ENCODE results near the gene RXRA.

RXRA gene

DNA sequence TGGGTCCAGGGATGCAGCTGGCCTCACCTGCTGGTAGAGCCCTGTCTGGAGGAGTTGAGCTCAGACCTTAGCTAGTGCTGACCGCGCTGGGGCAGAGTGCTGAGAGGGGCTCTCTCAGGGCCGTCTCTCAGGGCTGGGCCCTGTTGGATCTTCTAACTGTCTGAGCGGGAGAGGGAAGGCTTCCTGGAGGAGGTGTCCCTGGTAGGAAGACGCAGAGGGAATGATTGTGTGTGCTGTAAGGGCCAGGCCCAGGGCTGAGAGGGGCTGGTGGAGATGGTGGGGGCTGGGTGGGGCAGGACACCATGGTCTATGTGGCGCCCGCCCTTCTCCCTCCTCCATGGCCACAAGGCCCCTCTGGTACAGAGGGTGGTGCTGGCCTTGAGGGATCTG, 55.0 kb downstream of the RXRA start:
- Histone ChIP-seq H3K4ac (ENCODE audit: low read length) (no peak overlapping the region), H3K14ac (ENCODE audit: low read length) (no peak overlapping the region), H2AFZ (ENCODE audit: low read length) (no peak overlapping the region), H4K8ac (ENCODE audit: low read depth, low read length) (no peak overlapping the region), H3K23ac (ENCODE audit: low read depth, low read length, poor library complexity) (no peak overlapping the region), H3K27ac (replicated peaks; ENCODE audit: low read length) (no peak overlapping the region), H3K9ac (ENCODE audit: low read depth, low read length, poor library complexity) (no peak overlapping the region), H4K91ac (ENCODE audit: low read depth, low read length, poor library complexity) (no peak overlapping the region), H3K4me1 (ENCODE audit: control insufficient read depth in 2 of 2, insufficient read depth in 1 of 2, low read depth in 1 of 2, low read length in 2 of 2) (peaks cover 25 to 37% of the 10 kb centered on the region in 2 donors), H3K9me3 (replicated peaks in 1 of 2; ENCODE audit: control insufficient read depth in 2 of 2, insufficient read depth in 1 of 2, low read depth in 1 of 2, low read length in 2 of 2) (no peaks in the 10 kb centered on the region), H3K4me2 (ENCODE audit: insufficient read depth, low read length, poor library complexity, severe bottlenecking) (no peak overlapping the region), H3K4me3 (ENCODE audit: low read length in 2 of 2) (no peak overlapping the region), H2BK120ac (ENCODE audit: low read depth, low read length) (no peak overlapping the region), H2BK12ac (ENCODE audit: low read length) (no peak overlapping the region), H2AK5ac (ENCODE audit: low read depth, low read length) (peak overlapping the region; percentile 14), H3K18ac (ENCODE audit: low read length) (peak overlapping the region; percentile 32), H3K27me3 (ENCODE audit: control insufficient read depth in 3 of 3, insufficient read depth in 3 of 3, low read depth in 1 of 3, low read length in 3 of 3) (no peaks in the 10 kb centered on the region), H3K79me1 (ENCODE audit: low read depth, low read length) (peaks cover 63% of the 10 kb centered on the region), H2BK5ac (ENCODE audit: low read length) (peak overlapping the region; percentile 19), H2BK15ac (ENCODE audit: low read length) (no peak overlapping the region), H3K36me3 (replicated peaks in 1 of 2; ENCODE audit: control insufficient read depth in 2 of 2, insufficient read depth in 2 of 2, low read length in 2 of 2) (no peaks in the 10 kb centered on the region)
- WGBS, 2 donors (ENCODE audit: extremely low coverage in 2 of 2, insufficient read length in 2 of 2, insufficient replicate concordance in 1 of 2), result no CpG with 5 or more reads among the region's 7 CpGs
- DNase-seq (ENCODE audit: low spot score), result no peak

DNA sequence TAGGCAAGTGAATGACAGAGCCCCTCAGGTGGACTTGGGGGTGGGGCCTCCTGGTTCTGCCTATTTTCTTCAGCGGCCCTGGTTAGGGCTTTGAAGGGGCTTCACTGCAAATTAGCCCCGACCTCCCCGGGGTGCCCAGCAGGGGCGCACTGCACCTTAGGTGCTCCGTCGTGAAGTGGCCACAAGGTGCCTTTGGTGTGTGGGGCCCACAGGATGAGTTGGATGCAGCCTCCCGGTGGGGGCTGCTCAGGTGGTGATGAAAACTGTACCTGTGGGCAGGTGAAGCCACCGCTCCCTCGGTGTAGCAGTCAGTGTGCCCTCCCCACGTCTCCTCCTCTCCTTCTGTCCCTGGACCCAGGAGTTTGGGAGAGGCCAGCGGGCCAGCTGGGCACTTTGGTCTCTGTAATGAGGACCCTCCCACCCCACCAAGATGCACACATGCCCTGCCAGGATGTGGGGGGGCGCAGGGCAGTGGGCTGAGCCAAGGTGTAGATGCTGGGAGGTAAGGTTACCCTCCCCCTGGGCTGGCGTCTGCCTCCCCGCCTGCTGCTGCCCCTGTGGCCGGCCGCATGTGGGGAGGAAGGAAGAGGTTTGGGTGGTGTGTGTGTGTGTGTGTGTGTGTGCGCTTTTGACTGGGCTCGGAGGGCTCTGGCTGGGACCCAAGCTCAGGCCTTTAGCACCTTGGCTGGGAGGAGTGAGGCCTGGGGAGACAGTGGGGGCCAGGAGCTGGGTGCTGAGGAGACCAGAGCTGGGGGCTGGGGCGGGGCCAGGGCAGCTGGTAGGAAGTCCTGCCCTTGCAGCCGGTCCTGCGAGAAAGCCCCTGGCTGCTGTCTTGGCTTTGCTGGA, 55.6 kb downstream of the RXRA start:
- H2BK15ac ChIP-seq (ENCODE audit: low read length), result no peak overlapping the region
- peaks cover 24 to 32% of the 10 kb centered on the region in 2 donors for H3K4me1 ChIP-seq (ENCODE audit: control insufficient read depth in 2 of 2, insufficient read depth in 1 of 2, low read depth in 1 of 2, low read length in 2 of 2)
- no peak overlapping the region for H2BK120ac ChIP-seq (ENCODE audit: low read depth, low read length)
- peak overlapping the region; percentile 89 for H3K14ac ChIP-seq (ENCODE audit: low read length)
- H2BK12ac ChIP-seq (ENCODE audit: low read length), result no peak overlapping the region
- no peak overlapping the region for H4K8ac ChIP-seq (ENCODE audit: low read depth, low read length)
- H4K91ac ChIP-seq (ENCODE audit: low read depth, low read length, poor library complexity), result no peak overlapping the region
- no peak overlapping the region for H3K27ac ChIP-seq (replicated peaks; ENCODE audit: low read length)
- peak overlapping the region; percentile 19 for H2BK5ac ChIP-seq (ENCODE audit: low read length)
- H3K4me2 ChIP-seq (ENCODE audit: insufficient read depth, low read length, poor library complexity, severe bottlenecking), result no peak overlapping the region
- peak overlapping the region; percentile 80 for H3K23ac ChIP-seq (ENCODE audit: low read depth, low read length, poor library complexity)
- H2AFZ ChIP-seq (ENCODE audit: low read length), result no peak overlapping the region
- H3K18ac ChIP-seq (ENCODE audit: low read length), result peak overlapping the region; percentile 32
- H3K4me3 ChIP-seq (ENCODE audit: low read length in 2 of 2), result no peak overlapping the region
- no peak overlapping the region for H3K4ac ChIP-seq (ENCODE audit: low read length)
- peak overlapping the region; percentile 94 for H2AK5ac ChIP-seq (ENCODE audit: low read depth, low read length)
- WGBS, 2 donors (ENCODE audit: extremely low coverage in 2 of 2, insufficient read length in 2 of 2, insufficient replicate concordance in 1 of 2), result no CpG with 5 or more reads among the region's 21 CpGs
- peaks cover 64% of the 10 kb centered on the region for H3K79me1 ChIP-seq (ENCODE audit: low read depth, low read length)
- H3K9ac ChIP-seq (ENCODE audit: low read depth, low read length, poor library complexity), result peak overlapping the region; percentile 12
- no peaks in the 10 kb centered on the region for H3K36me3 ChIP-seq (replicated peaks in 1 of 2; ENCODE audit: control insufficient read depth in 2 of 2, insufficient read depth in 2 of 2, low read length in 2 of 2)
- H3K27me3 ChIP-seq (ENCODE audit: control insufficient read depth in 3 of 3, insufficient read depth in 3 of 3, low read depth in 1 of 3, low read length in 3 of 3), result no peaks in the 10 kb centered on the region
- no peak for DNase-seq (ENCODE audit: low spot score)
- H3K9me3 ChIP-seq (replicated peaks in 1 of 2; ENCODE audit: control insufficient read depth in 2 of 2, insufficient read depth in 1 of 2, low read depth in 1 of 2, low read length in 2 of 2), result no peaks in the 10 kb centered on the region

DNA sequence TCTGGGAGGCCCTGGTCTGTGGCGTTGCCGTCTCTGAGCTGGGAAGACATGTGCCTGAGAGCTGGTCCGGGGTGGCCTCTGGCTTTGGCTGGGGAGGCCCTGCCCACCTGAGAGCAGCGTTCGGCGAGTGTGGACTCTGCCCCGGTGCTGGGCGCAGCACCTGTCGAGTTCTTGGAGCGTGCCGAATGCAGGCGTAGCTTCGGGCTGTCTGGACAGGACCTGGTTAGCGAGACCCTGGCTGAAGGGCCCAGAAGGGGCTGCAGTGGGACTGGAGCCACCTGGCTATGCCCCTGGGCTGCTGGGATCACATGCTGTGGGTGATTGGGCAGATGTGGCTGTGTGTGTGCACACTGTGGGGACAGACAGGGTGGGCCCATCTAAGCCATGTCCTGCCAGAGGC, 56.5 kb downstream of the RXRA start:
- Histone ChIP-seq H2AK5ac (ENCODE audit: low read depth, low read length) (peak overlapping the region; percentile 94), H3K79me1 (ENCODE audit: low read depth, low read length) (peaks cover 64% of the 10 kb centered on the region), H2AFZ (ENCODE audit: low read length) (no peak overlapping the region), H3K27me3 (ENCODE audit: control insufficient read depth in 3 of 3, insufficient read depth in 3 of 3, low read depth in 1 of 3, low read length in 3 of 3) (no peaks in the 10 kb centered on the region), H2BK120ac (ENCODE audit: low read depth, low read length) (no peak overlapping the region), H3K36me3 (replicated peaks in 1 of 2; ENCODE audit: control insufficient read depth in 2 of 2, insufficient read depth in 2 of 2, low read length in 2 of 2) (no peaks in the 10 kb centered on the region), H3K4me3 (ENCODE audit: low read length in 2 of 2) (no peak overlapping the region), H3K23ac (ENCODE audit: low read depth, low read length, poor library complexity) (peak overlapping the region; percentile 57), H4K8ac (ENCODE audit: low read depth, low read length) (no peak overlapping the region), H3K14ac (ENCODE audit: low read length) (no peak overlapping the region), H2BK15ac (ENCODE audit: low read length) (no peak overlapping the region), H3K4me2 (ENCODE audit: insufficient read depth, low read length, poor library complexity, severe bottlenecking) (no peak overlapping the region), H2BK12ac (ENCODE audit: low read length) (peak overlapping the region; percentile 58), H3K9ac (ENCODE audit: low read depth, low read length, poor library complexity) (peak overlapping the region; percentile 77), H3K18ac (ENCODE audit: low read length) (peak overlapping the region; percentile 3), H3K9me3 (replicated peaks in 1 of 2; ENCODE audit: control insufficient read depth in 2 of 2, insufficient read depth in 1 of 2, low read depth in 1 of 2, low read length in 2 of 2) (no peaks in the 10 kb centered on the region), H2BK5ac (ENCODE audit: low read length) (peak overlapping the region; percentile 19), H3K4ac (ENCODE audit: low read length) (peak overlapping the region; percentile 37), H3K4me1 (ENCODE audit: control insufficient read depth in 2 of 2, insufficient read depth in 1 of 2, low read depth in 1 of 2, low read length in 2 of 2) (peaks cover 24 to 27% of the 10 kb centered on the region in 2 donors), H4K91ac (ENCODE audit: low read depth, low read length, poor library complexity) (no peak overlapping the region), H3K27ac (replicated peaks; ENCODE audit: low read length) (no peak overlapping the region)
- no peak for DNase-seq (ENCODE audit: low spot score)
- no CpG with 5 or more reads among the region's 14 CpGs for WGBS, 2 donors (ENCODE audit: extremely low coverage in 2 of 2, insufficient read length in 2 of 2, insufficient replicate concordance in 1 of 2)

DNA sequence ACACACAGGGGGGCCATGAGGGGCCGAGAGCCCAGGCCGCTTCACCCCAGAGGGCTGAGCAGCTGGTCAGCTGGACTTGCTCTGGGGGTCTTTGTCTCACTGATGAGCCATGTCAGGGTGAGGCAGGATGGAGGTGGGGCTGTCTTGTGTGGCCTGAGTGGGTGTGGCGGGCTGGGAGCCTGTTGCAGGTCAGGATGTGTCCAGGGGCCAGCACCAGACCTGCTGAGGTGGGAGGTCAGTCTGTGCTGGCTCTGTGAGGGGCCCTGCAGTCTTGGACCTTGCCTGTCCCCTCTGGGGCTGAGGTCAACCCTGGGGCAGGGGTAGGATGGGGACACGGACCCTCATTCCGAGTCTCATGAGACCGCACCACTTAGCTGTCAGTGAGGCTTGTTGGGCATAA, 56.9 kb downstream of the RXRA start:
- WGBS, 2 donors (ENCODE audit: extremely low coverage in 2 of 2, insufficient read length in 2 of 2, insufficient replicate concordance in 1 of 2), result no CpG with 5 or more reads among the region's 6 CpGs
- Histone ChIP-seq H4K8ac (ENCODE audit: low read depth, low read length) (no peak overlapping the region), H3K27ac (replicated peaks; ENCODE audit: low read length) (no peak overlapping the region), H3K4me1 (ENCODE audit: control insufficient read depth in 2 of 2, insufficient read depth in 1 of 2, low read depth in 1 of 2, low read length in 2 of 2) (peaks cover 25 to 27% of the 10 kb centered on the region in 2 donors), H2BK5ac (ENCODE audit: low read length) (no peak overlapping the region), H3K18ac (ENCODE audit: low read length) (peak overlapping the region; percentile 85), H2BK15ac (ENCODE audit: low read length) (no peak overlapping the region), H3K27me3 (ENCODE audit: control insufficient read depth in 3 of 3, insufficient read depth in 3 of 3, low read depth in 1 of 3, low read length in 3 of 3) (no peaks in the 10 kb centered on the region), H3K4me2 (ENCODE audit: insufficient read depth, low read length, poor library complexity, severe bottlenecking) (no peak overlapping the region), H3K4ac (ENCODE audit: low read length) (no peak overlapping the region), H2BK120ac (ENCODE audit: low read depth, low read length) (no peak overlapping the region), H4K91ac (ENCODE audit: low read depth, low read length, poor library complexity) (no peak overlapping the region), H3K36me3 (replicated peaks in 1 of 2; ENCODE audit: control insufficient read depth in 2 of 2, insufficient read depth in 2 of 2, low read length in 2 of 2) (no peaks in the 10 kb centered on the region), H2AK5ac (ENCODE audit: low read depth, low read length) (peak overlapping the region; percentile 94), H3K4me3 (ENCODE audit: low read length in 2 of 2) (no peak overlapping the region), H3K79me1 (ENCODE audit: low read depth, low read length) (peaks cover 60% of the 10 kb centered on the region), H3K14ac (ENCODE audit: low read length) (no peak overlapping the region), H2BK12ac (ENCODE audit: low read length) (peak overlapping the region; percentile 78), H2AFZ (ENCODE audit: low read length) (no peak overlapping the region), H3K9me3 (replicated peaks in 1 of 2; ENCODE audit: control insufficient read depth in 2 of 2, insufficient read depth in 1 of 2, low read depth in 1 of 2, low read length in 2 of 2) (no peaks in the 10 kb centered on the region), H3K9ac (ENCODE audit: low read depth, low read length, poor library complexity) (peak overlapping the region; percentile 21), H3K23ac (ENCODE audit: low read depth, low read length, poor library complexity) (peak overlapping the region; percentile 57)
- DNase-seq (ENCODE audit: low spot score), result no peak

All from neuronal stem cell (in vitro differentiated cells).